GM19463 (cell line): ENCODE measurements around the gene KAT6B.
A peak's percentile ranks its signal among the peaks of the same experiment; 100 is the strongest.

ENCODE experiments used
- ATAC-seq: cut with Tn5 transposase; IDR thresholded peaks from one replicate; pipeline ENCODE4 v1.9.1; 2021; ENCODE audit warnings: mild to moderate bottlenecking, moderate library complexity; ENCODE audit not compliant: unreplicated experiment

KAT6B gene

GRCh38 chr10:74822521-74823089 is 3.8 kb upstream of the KAT6B start:
- no peak for ATAC-seq

GRCh38 chr10:74823791-74824183 is 2.6 kb upstream of the KAT6B start:
- ATAC-seq, result no peak

- no peak for ATAC-seq
These were observed 2.1 kb upstream of the KAT6B start for GRCh38 chr10:74824184-74824899.

GRCh38 chr10:74824900-74825370 is 1.5 kb upstream of the KAT6B start:
- no peak for ATAC-seq

- no peak for ATAC-seq
These were observed 844 bp upstream of the KAT6B start for GRCh38 chr10:74825371-74826141.

GRCh38 chr10:74827045-74827441 is 643 bp downstream of the KAT6B start:
- no peak for ATAC-seq

- ATAC-seq, result no peak
These were observed 1.3 kb downstream of the KAT6B start for GRCh38 chr10:74827694-74828093.

GRCh38 chr10:74828946-74829345 is 2.5 kb downstream of the KAT6B start:
- no peak for ATAC-seq

GRCh38 chr10:74831518-74832120 is 5.2 kb downstream of the KAT6B start:
- no peak for ATAC-seq

- ATAC-seq, result no peak
These were observed 9.6 kb downstream of the KAT6B start for GRCh38 chr10:74835963-74836362.

GRCh38 chr10:74836877-74837276 is 10.5 kb downstream of the KAT6B start:
- no peak for ATAC-seq

- ATAC-seq, result no peak
These were observed 11.3 kb downstream of the KAT6B start for GRCh38 chr10:74837743-74838142.

GRCh38 chr10:74839708-74840107 is 13.3 kb downstream of the KAT6B start:
- no peak for ATAC-seq

- no peak for ATAC-seq
These were observed 15.0 kb downstream of the KAT6B start for GRCh38 chr10:74841265-74841973.

GRCh38 chr10:74842301-74842954 is 16.0 kb downstream of the KAT6B start:
- ATAC-seq, result no peak

GRCh38 chr10:74846958-74847357 is 20.6 kb downstream of the KAT6B start:
- ATAC-seq, result no peak

GRCh38 chr10:74851831-74852230 is 25.4 kb downstream of the KAT6B start:
- no peak for ATAC-seq

- ATAC-seq, result no peak
These were observed 26.0 kb downstream of the KAT6B start for GRCh38 chr10:74852381-74852780.

GRCh38 chr10:74854610-74855009 is 28.2 kb downstream of the KAT6B start:
- no peak for ATAC-seq

GRCh38 chr10:74855027-74855426 is 28.6 kb downstream of the KAT6B start:
- peak; percentile 54 for ATAC-seq
